GM18867 (cell line): ENCODE results near the gene UBA6.
"Not testable (repeated sequence)": the region's sequence is repeated elsewhere in the genome, so short reads cannot be mapped to it uniquely, and the experiment has no call there.

Experiments
- ATAC-seq: cut with Tn5 transposase; IDR thresholded peaks from one replicate; pipeline ENCODE4 v1.9.1; 2021; ENCODE audit warnings: mild to moderate bottlenecking, moderate library complexity; ENCODE audit not compliant: unreplicated experiment

Gene UBA6

DNA sequence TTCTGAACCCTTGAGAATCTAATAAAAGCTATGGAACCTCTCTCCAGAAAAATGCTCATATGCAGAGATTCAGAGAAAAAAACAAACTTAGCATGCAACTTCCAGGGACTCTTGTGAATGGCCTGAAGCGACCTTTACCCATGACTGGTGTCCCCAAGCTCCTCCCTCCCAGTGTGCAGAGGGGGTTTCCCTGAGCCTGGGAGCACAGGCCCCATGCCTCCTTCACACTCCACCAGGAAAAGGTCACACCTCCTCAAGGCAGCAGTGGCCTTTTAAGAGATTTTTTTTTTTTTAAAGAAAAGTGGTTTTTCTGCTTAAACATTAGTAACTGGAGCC, 13.3 kb upstream of the UBA6 start:
- ATAC-seq = no peak

- no peak for ATAC-seq
These were observed 12.7 kb upstream of the UBA6 start for GRCh38 chr4:67713529-67714247.

- ATAC-seq = no peak
These were observed 11.9 kb upstream of the UBA6 start for GRCh38 chr4:67712650-67713528.

GRCh38 chr4:67712000-67712625, 11.2 kb upstream of the UBA6 start:
- ATAC-seq = no peak

- ATAC-seq = not testable (repeated sequence)
These were observed 5.7 kb upstream of the UBA6 start for GRCh38 chr4:67706682-67707081.

DNA sequence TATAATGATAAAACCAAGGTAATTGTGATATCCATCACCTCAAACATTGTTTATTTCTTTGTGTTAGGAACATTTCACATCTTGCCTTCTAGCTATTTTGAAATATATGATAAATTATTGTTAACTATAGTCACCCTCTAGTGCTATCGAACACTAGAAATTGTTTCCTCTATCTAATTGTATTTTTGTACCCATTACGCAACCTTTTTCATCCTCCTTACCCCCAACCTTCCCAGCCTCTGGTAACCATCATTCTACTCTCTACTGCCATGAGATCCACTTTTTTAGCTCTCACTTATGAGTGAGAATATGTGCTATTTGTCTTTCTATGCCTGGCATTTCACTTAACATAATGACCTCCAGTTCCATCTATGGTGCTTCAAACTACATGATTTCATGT, 3.9 kb upstream of the UBA6 start:
- no peak for ATAC-seq

DNA sequence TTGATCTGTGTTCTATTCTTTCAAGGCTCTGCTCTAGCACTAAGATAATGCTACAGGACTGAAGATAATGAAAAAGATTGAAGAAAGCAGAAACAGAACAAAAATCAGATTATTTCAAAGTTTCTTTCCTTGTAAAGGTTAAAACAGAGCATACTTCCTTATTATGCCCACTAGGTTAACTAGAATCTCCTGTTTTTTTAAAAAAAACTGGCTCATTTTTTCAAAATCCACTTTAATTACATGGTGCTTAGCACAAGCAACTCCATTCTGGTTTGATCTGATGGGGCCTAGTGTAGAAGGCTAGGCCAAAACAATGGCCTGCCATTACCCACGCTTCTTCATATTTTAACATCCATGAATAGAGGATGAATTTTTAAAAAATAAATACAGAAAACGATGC, 1.2 kb upstream of the UBA6 start:
- ATAC-seq = no peak

DNA sequence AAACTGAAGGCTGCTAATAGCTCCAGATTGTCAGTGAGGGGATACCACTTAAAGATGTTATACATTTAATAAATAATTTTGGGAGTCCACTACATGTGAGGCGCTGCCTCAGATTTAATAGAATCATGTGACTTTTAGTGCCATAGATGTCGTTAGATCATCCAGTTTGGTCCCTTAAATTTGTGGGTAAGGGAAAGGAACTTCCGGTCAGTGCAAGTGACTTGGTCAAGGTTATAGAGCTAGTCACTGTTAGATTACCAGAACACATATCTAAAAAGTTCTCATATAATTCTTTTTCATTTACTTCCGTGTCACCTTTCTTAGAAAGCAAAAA, 529 bp upstream of the UBA6 start:
- no peak for ATAC-seq

DNA sequence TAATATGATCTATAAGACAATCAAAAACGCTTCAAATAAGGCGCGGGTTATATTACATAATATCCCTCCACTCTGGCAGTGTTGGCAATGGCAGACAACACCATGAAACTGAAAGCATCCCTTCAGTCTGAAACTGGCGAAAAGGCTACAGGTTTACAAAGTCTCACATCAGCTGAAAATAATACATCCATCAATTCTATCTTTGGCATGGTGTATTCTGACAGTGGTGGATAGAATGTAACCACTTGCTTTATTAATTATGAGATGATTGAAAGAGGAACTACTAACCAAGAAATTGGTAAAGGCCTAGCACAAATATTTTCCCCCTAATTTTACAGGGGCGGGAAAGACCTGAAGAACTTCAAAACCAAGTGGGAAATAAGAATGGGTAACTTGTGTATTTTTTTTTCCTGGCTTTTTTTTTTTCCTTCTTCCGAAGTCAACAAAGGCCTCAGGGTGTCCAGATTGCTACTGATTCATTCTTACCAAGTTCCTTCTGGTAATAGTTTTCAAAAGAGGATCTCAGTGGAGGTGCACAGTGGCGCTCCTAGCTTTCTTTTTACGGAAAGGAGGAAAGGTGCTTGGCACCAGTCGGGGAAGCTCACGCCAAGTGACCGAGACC, 728 bp downstream of the UBA6 start:
- ATAC-seq = peak; percentile 32

DNA sequence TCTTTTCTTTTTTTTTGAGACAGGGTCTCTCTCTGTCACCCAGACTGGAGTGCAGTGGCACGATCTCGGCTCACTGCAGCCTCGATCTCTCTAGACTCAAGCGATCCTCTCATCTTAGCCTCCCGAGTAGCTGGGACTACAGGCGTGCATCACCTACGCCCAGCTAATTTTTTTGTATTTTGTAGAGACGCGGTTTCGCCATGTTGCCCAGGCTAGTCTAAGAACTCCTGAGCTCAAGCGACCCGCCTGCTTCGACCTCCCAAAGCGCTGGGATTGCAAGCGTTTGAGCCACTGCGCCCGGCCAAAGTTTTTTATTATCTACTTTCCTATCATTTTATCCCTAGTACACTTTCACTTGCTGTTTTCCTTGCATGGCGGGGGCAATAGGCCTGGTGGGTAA, 1.4 kb downstream of the UBA6 start:
- ATAC-seq = no peak

- ATAC-seq = no peak
These were observed 2.9 kb downstream of the UBA6 start for GRCh38 chr4:67697860-67698687.

DNA sequence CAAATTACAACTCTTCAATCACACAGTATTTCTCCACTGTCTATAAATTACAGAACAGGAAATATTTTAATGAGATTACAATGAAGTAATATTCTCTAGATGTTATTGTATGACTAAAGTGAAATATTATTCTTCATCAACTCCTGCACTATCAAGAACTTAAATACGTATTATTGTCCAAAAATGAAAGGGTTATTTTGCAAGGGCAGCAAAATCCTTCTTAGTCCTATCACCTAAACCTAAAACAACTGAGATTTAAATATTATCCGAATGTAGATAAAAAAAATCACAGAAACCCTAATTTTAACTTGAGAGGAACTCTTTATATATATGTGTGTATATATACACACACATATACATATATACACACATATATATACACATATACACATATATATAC, 4.9 kb downstream of the UBA6 start:
- no peak for ATAC-seq

DNA sequence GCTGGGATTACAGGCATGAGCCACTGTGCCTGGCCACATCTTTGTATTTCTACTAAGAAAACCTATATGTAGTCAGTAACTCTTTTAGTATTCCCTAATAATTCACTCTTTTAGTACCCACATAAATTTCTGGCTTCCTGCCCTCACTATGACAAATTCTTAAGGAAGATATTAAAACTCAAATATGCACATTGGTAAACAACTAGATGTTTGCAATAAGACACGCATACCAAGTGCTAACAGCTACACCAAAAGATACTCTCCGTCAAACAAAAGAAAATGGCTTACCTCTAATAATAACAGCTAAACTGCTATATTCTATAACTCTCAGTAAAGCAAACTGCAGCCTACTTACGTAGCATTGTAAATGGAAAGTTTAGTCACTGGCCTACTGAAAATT, 6.3 kb downstream of the UBA6 start:
- no peak for ATAC-seq

- no peak for ATAC-seq
These were observed 9.6 kb downstream of the UBA6 start for GRCh38 chr4:67691328-67691727.

DNA sequence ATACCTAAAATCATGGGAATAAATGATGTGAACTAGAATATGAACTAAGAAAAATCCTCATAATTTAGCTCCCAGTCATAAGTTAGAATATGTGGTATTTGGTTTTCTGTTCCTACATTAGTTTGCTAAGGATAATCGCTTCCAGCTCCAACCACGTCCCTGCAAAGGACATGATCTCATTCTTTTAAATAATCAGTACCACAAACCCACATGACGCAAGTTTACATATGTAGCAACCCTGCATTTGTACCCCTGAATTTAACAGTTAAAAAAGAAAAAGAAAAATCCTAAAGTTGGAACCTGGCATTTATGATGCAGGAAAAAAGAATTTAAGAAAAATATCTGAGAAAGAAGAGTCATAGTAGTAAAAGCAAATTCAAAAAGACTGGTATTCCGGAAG, 13.3 kb downstream of the UBA6 start:
- no peak for ATAC-seq

- no peak for ATAC-seq
These were observed 15.5 kb downstream of the UBA6 start for GRCh38 chr4:67685532-67685859.

DNA sequence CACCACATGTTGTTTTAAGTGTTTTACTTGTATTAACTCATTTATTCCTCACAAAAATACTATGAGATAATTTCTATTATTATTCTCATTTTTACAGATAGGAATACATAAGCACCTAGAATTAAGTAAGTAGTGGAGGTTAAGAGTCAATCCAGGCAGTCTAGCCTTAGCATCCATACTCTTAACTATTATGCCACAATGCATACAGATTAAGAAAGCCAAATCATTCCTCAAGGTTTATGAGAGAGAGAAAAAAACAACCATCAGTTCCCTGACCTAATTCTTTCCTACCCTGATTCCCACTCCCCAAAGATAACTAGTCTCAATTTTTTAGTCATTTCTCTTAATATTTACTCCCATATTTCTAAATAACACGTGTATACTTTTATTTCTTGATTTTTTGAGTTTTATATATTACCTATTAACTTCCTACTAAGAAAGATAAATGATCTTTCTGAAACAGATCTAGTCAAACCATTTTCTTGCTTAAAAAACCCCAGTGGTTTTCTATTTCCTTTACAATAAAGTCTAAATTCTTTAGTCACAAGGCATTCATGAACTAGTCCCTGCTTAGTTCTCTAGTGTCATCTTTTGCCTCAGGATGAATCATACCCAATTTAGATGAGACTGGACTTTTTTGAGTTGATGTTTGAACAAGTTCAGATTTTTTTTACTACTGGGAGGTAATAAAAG, 16.0 kb downstream of the UBA6 start:
- no peak for ATAC-seq

- no peak for ATAC-seq
These were observed 18.7 kb downstream of the UBA6 start for GRCh38 chr4:67682266-67682665.

- ATAC-seq = no peak
These were observed 20.3 kb downstream of the UBA6 start for GRCh38 chr4:67680581-67681222.

DNA sequence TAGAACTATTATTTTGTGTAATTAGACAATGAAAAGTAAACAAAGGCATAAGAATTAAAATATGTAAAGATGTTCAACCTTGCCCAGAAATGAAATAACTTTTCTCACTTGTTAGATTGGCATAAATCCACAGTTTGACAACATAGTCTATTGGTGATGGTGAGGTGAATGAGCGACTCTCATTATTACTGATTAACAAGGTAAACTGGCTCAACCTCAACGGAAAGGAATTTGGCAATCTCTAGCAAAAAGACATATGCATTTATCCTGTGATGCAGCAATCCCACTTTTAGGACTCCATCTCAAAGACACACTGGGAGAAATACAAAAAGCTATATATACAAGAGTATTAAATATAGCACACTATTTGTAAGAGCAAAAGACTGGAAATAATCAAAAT, 22.3 kb downstream of the UBA6 start:
- ATAC-seq = no peak
